HG03135 (cell line): ENCODE measurements around the gene ARHGEF38.
"Not testable (repeated sequence)": the region's sequence is repeated elsewhere in the genome, so short reads cannot be mapped to it uniquely, and the experiment has no call there.

Source experiments
- ATAC-seq: cut with Tn5 transposase; IDR thresholded peaks from one replicate; pipeline ENCODE4 v1.9.1; 2021; ENCODE audit warnings: mild to moderate bottlenecking, moderate library complexity; ENCODE audit not compliant: unreplicated experiment

ARHGEF38 gene

DNA sequence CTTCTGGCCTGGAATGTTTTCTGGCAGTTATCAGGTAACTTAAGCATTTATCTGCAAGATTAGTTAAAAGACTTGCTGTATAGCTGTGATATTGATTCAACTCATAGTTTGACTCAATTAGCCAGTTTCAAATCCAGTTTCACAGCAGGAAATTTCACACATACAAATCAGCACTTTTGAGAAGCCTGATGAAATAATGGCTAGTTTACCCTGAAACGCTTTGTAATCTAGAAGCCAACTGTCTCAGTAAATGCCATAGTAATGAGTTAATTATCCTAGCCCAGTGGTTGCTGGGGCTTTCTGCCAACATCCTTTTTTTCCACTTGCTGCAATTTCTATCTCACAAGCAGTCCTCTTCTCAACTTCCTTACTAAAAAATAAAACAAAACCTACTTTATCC lies 53.1 kb downstream of the ARHGEF38 start:
- ATAC-seq, result no peak

DNA sequence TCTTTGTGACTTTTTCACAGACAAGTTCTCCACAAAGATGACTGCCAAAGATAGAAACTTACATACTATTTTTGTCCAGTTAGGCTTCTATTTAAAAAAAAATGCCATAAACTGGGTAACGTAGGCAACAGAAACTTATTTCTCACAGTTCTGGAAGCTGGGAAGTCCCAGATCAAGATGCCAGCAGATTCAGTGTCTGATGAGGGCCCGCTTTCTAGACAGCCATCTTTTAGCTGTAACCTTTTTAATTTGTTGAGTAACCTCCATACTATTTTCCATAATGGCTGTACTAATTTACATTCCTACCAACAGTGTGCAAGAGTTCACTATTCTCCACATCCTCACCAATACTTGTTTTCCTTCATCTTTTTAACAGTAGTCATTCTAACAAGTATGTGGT lies 55.5 kb downstream of the ARHGEF38 start:
- ATAC-seq, result no peak

- not testable (repeated sequence) for ATAC-seq
Measured at GRCh38 chr4:105609819-105610218, 57.4 kb downstream of the ARHGEF38 start.

DNA sequence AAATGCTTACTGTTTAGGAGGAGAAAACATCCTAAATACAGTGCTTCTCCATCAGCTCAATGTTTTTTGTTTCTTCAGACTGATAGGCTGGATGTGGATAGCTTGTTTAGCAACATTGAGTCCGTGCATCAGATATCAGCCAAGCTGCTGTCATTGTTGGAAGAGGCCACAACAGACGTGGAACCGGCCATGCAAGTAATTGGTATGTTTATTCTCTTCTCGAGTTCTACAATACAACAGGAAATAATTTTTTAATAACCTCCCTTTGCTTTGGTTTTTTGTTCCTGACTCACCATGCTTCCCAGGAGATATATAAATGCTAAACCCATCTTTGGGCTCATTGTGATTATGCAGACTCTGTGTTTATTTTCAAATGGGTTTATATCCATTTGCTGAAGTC lies 60.9 kb downstream of the ARHGEF38 start:
- ATAC-seq, result no peak

GRCh38 chr4:105619188-105619931 lies 66.9 kb downstream of the ARHGEF38 start:
- no peak for ATAC-seq

GRCh38 chr4:105620640-105621323 lies 68.4 kb downstream of the ARHGEF38 start:
- no peak for ATAC-seq

- no peak for ATAC-seq
Measured at GRCh38 chr4:105622269-105622668, 69.8 kb downstream of the ARHGEF38 start.

DNA sequence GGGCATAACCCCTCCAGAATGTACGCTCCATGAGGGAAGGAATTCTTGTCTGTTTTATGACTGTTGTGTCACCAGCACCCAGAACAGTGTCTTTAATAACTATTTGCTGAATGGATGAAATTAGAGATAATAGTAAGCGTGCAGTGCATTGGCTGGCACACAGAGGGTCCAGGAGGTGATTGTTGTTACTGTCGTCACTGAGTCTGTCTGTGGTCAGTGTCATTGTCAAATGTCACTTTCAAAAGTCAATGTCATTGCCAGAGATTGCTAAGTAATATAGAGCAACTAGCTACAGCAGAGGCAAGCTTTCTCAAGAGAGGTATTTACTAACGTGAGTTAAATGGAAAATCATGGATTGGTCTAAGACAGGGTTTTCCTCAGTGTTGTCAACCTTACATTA lies 70.7 kb downstream of the ARHGEF38 start:
- ATAC-seq, result no peak

DNA sequence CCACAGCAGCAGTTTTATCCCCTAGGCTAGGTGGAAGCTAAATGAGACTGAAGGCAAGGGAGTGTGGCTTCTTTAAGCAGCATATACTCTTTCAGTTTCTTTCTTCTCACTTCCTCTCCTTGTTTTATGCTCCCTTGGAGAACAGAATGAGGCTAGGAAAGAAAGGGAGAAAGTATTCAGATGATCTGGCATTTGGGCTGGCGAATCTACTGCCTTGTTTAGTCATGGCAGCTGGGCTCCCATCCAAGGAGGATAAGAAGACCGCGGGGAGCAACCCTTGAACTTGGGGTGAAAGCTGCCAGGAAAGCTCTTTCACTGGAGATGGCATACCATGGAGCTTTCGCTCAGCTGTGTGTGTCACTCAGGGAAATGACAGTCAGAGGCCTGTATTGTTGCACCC lies 72.1 kb downstream of the ARHGEF38 start:
- ATAC-seq, result no peak

- no peak for ATAC-seq
Measured at GRCh38 chr4:105625214-105625613, 72.8 kb downstream of the ARHGEF38 start.

GRCh38 chr4:105626846-105627245 lies 74.4 kb downstream of the ARHGEF38 start:
- ATAC-seq, result no peak

DNA sequence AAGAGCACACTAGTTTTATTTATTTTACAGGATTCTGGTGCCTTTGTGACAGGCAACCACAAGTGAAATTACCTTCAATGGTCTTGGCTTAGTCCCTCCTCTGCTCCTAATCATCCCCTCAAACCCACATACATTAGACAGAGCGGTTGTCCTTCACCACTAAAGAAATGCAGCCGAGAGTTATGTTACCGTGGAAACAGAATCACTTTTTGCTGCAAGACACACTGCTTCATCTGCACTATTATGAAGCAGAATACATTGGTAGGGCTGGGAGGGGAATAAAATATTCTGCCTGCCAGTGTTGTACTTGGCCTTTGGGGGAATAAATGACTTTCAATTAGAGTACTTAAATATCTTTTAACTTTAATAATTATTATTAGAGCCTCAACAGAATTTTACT lies 75.2 kb downstream of the ARHGEF38 start:
- no peak for ATAC-seq

DNA sequence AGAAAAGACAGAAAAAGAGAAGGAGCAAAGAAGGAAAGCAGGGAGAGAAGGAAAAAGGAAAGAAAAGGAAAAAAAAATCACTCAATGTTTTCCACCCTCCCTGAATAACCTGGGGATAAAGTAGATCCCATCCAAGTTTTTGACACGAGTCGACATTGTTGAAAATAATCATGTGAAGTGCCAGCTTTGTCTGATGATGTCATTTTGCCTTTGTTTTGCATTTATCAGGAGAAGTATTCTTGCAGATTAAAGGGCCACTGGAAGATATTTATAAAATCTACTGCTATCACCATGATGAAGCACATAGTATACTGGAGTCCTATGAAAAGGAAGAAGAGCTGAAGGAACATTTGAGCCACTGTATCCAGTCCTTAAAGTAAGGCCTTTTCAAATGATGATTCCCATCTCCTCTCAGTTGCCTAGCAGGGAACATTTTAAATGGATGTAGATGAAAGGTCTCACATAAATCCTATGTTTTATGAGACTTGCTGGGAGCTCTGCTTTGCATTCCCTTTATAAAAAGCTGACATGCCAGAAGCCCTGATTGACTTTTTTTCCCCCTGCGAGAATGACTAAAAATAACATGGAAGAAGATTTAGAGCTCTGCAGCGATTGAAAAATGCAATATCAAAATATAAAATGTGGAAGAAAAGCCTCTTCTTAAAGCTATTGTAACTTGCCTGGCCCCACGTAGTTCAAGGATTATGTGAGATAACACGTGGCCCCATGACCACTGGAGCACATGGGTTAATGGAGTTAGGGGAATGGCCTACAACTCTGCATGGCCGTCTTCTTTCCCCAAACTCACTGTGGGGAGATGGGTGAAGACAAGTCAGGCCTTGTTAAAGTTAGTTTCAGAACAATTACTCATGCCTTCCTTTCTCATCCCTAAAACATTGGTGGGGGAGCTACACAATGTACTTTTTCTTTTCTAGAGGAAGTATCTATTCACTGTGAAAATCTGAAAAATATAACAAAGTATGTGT lies 78.5 kb downstream of the ARHGEF38 start:
- ATAC-seq, result no peak

DNA sequence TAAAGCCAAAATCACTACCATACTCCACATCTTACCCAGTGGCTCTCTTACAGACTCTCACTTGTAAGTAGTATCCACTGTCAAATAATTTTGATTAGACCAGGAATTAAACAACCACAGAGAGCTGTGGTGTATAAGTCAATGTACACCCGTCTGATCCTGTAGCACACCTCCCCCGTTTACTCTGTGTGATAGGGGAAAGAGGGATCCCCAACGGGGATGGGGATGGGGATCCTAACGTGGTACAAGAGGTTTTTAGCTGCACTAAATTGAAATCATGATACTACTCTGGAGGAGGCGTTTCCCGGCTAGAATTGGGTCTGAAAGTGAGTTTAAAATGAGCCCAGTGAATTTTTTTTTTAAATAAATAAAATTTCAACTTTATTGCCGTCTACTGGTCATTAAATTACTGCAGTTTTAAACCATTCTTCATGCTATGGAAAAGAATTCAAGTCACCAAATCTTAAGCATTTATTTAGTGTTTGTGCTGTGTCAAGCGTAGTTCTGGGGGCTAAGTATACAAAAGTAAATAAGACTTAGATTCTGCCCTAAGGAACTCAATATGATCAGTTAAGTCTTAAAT lies 79.5 kb downstream of the ARHGEF38 start:
- no peak for ATAC-seq

GRCh38 chr4:105632599-105632998 lies 80.2 kb downstream of the ARHGEF38 start:
- ATAC-seq, result no peak

DNA sequence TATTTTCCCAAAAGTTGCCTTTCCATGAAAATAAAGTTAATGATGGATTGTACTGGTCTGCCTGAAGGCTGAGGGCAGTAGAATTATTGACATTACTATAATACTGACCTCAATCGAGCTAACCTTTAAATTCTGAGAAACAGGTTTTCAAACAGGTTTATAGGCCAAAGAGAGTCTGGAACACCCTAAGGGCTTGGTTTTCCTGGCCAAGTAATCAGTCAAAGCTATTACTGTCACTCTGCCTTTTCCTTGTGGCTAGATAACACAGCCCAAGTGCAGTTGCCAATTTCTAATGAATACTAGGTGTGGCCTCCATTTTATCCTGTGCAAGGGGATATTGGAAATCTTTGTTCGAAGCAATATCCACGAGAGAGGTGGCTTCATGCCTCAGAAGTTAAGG lies 80.8 kb downstream of the ARHGEF38 start:
- no peak for ATAC-seq

DNA sequence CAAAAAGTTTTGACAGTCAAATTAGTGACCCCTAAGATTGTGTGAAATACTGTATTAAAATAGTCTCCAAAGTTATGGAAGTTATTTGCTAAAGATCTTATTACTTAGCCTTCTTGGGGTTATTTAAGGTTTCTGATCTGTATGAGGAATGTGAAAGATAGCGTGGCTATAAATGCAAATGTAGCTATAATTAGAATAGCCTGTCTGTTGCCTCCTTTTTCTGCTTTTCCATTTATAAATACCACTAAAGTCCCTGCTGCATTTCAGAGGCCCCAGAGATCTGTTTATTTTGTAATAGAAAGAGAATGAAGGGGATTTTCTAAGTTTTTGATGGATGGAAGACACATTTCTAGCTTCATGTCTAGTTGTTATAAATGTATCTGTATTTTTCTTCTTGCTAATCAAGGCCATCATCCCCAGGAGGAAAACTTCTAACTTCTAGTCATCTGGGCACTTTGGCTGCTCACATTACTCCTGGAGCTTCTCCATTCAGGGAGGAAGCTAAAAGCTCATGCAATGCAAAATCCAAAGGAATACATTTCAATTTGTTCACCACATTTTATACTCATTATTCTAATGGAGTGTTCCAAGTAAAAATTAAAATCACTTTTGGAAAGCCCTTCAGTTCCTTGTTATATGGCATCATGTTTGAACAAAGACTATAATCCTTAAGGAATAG lies 82.1 kb downstream of the ARHGEF38 start:
- ATAC-seq, result no peak

DNA sequence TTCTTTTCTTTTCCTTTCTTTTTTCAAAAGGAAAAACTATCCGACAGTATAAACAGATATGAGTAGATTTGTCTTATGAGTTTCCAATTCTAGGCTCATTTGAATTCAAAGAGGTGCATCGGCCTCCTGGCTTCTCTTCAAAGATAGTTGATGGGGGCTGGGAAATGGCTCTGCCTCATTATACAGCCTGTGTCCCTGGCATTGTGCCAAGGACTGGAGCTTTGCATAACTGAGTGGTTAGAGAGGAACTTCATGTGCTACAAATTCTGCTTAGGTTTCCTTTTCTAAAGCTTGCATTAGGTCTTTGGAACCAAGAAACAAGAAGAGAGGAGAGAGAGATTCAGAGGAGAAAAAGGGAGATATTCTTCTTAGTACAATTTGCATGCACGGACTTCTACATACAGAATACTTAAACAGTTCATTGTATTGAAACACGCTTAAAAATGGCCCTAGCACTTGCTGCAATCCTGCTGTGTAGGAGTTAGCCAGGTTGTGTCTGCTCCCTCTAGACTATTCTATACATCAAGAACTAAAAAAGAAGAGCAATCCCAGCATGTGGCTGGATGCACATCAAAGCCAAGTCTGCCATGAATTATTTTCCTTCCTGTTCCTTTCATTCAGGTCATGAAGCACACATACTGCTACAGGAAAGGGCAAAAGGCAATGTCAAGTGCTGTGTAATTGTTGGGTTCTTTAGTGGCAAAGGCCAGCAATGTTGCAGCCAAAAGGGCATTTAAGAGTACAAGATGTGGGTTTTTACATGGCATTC lies 85.2 kb downstream of the ARHGEF38 start:
- ATAC-seq, result peak; percentile 84

DNA sequence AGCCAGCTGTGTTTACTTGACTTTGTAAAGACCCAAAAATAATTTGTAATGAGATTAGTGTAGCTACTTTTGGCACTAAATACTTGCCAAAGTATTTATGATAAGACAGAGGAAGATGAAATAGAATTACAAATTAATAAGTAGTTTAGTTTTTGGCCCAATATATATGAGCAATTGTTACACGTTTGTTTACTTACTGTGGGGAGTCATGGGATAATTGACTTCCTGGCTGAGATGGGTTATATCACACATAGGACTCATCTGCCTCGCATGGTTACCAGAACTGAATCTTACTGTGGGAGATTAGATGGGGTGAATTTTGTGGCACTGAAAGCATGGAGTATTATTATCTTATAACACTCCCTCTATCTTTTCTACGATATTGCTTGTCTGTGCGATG lies 89.4 kb downstream of the ARHGEF38 start:
- no peak for ATAC-seq

GRCh38 chr4:105644257-105644656 lies 91.8 kb downstream of the ARHGEF38 start:
- ATAC-seq, result no peak
